IMR-90 (cell line): ENCODE measurements around the gene NACC2. TPM values are rescaled to one million over a fixed set of nuclear protein-coding genes. Genes with fewer than 3 reads are reported as not detected.

ENCODE experiments used
- ATAC-seq: fragments of 200-7000 bp; cut with Tn5 transposase; 2 replicates; pipeline ENCODE4 v1.9.1; 2020; ENCODE audit warnings: low read depth, mild to moderate bottlenecking, moderate library complexity
- BruUV-seq: library from RNA; stranded (reverse); fragments of 400-500 nt; replicated peaks from 2 replicates; lab custom pipeline; 2021; lab: Mats Ljungman, UMichigan
- CTCF ChIA-PET: fragments of 300-600 bp; formaldehyde crosslinking; extraction: SDS; loops from one replicate; lab custom pipeline; 2021; ENCODE audit warnings: antibody characterized with exemption; lab: Yijun Ruan, JAX
- POLR2A ChIA-PET: fragments of 300-600 bp; sonication (Branson Sonifier 250); formaldehyde crosslinking; loops from one replicate; lab custom pipeline; 2022; ENCODE audit warnings: antibody characterized with exemption; ENCODE audit not compliant: unreplicated experiment; lab: Charles Lee
- DNase-seq: peaks from one replicate; pipeline ENCODE4 v3.0.0; 2013
- H2AFZ ChIP-seq: replicated peaks from 2 replicates; pipeline ENCODE3; 2013; ENCODE audit warnings: low read length, mild to moderate bottlenecking; ENCODE audit not compliant: poor library complexity
- H2AK5ac ChIP-seq: 2 replicates; pipeline ENCODE4 v1.6.1; 2013; ENCODE audit warnings: low read depth, low read length, inconsistent platforms
- H2AK9ac ChIP-seq: replicated peaks from 2 replicates; pipeline ENCODE3; 2013; ENCODE audit warnings: mild to moderate bottlenecking, low read depth, low read length, moderate library complexity; ENCODE audit not compliant: poor library complexity
- H2BK120ac ChIP-seq: 2 replicates; pipeline ENCODE4 v1.6.1; 2013; ENCODE audit warnings: low read depth, low read length, inconsistent platforms
- H2BK15ac ChIP-seq: 3 replicates; pipeline ENCODE4 v1.6.1; 2013; ENCODE audit warnings: low read depth, low read length, inconsistent platforms
- H2BK20ac ChIP-seq: 2 replicates; pipeline ENCODE4 v1.6.1; 2013; ENCODE audit warnings: low read depth, mild to moderate bottlenecking, inconsistent platforms, low read length, moderate library complexity
- H2BK5ac ChIP-seq: 2 replicates; pipeline ENCODE4 v1.6.1; 2013; ENCODE audit warnings: mild to moderate bottlenecking, low read depth, low read length, inconsistent platforms; ENCODE audit not compliant: poor library complexity, severe bottlenecking
- H3K14ac ChIP-seq: replicated peaks from 2 replicates; pipeline ENCODE4 v1.6.1; 2013; ENCODE audit warnings: low read depth, low read length, inconsistent platforms
- H3K18ac ChIP-seq: 2 replicates; pipeline ENCODE4 v1.6.1; 2013; ENCODE audit warnings: low read depth, low read length, control low read depth
- H3K23ac ChIP-seq: 2 replicates; pipeline ENCODE4 v1.6.1; 2013; ENCODE audit warnings: low read depth, low read length, inconsistent platforms
- H3K27ac ChIP-seq: 2 replicates; pipeline ENCODE4 v1.5.1; 2013; ENCODE audit warnings: mild to moderate bottlenecking, control low read depth, low read length; ENCODE audit not compliant: insufficient read depth
- H3K27me3 ChIP-seq: 2 replicates; pipeline ENCODE4 v1.6.1; 2013; ENCODE audit warnings: low read length; ENCODE audit not compliant: control insufficient read depth, insufficient read depth
- H3K36me3 ChIP-seq: 2 replicates; pipeline ENCODE4 v1.6.1; 2013; ENCODE audit warnings: low read length, mixed read lengths; ENCODE audit not compliant: control insufficient read depth, insufficient read depth
- H3K4ac ChIP-seq: 2 replicates; pipeline ENCODE4 v1.6.1; 2013; ENCODE audit warnings: low read depth, low read length, inconsistent platforms
- H3K4me1 ChIP-seq: 2 replicates; pipeline ENCODE4 v1.6.1; 2013; ENCODE audit warnings: low read length, mixed read lengths; ENCODE audit not compliant: control insufficient read depth, insufficient read depth
- H3K4me2 ChIP-seq: 2 replicates; pipeline ENCODE4 v1.6.1; 2013; ENCODE audit warnings: low read depth, mild to moderate bottlenecking, control low read depth, low read length, moderate library complexity
- H3K4me3 ChIP-seq: 2 replicates; pipeline ENCODE4 v1.5.1; 2013; ENCODE audit warnings: low read depth, mild to moderate bottlenecking, control low read depth, low read length, moderate library complexity; ENCODE audit not compliant: insufficient read depth
- H3K56ac ChIP-seq: 2 replicates; pipeline ENCODE4 v1.6.1; 2013; ENCODE audit warnings: low read length, inconsistent platforms; ENCODE audit not compliant: insufficient read depth; ENCODE audit errors: extremely low read depth
- H3K79me1 ChIP-seq, 2 experiments: 2 replicates each; pipeline ENCODE4 v1.6.1; 2013; ENCODE audit warnings: low read length in 2 of 2, inconsistent platforms in 1 of 2, low read depth in 1 of 2
- H3K9ac ChIP-seq: 2 replicates; pipeline ENCODE4 v1.6.1; 2013; ENCODE audit warnings: low read depth, low read length, control low read depth
- H3K9me1 ChIP-seq: 2 replicates; pipeline ENCODE4 v1.6.1; 2013; ENCODE audit warnings: low read length, inconsistent platforms; ENCODE audit not compliant: insufficient read depth
- H3K9me3 ChIP-seq: 2 replicates; pipeline ENCODE4 v1.6.1; 2013; ENCODE audit warnings: low read length; ENCODE audit not compliant: control insufficient read depth, insufficient read depth
- H4K20me1 ChIP-seq: 2 replicates; pipeline ENCODE4 v1.6.1; 2013; ENCODE audit warnings: low read length, inconsistent platforms; ENCODE audit not compliant: insufficient read depth
- H4K5ac ChIP-seq: 2 replicates; pipeline ENCODE4 v1.6.1; 2013; ENCODE audit warnings: mild to moderate bottlenecking, low read depth, low read length, control low read depth
- H4K8ac ChIP-seq, 2 experiments: 2 replicates each; pipeline ENCODE4 v1.6.1; 2013; ENCODE audit warnings: low read depth in 2 of 2, low read length in 2 of 2, control low read depth in 1 of 2, inconsistent platforms in 1 of 2
- H4K91ac ChIP-seq: 2 replicates; pipeline ENCODE4 v1.6.1; 2013; ENCODE audit warnings: low read depth, low read length, inconsistent platforms; ENCODE audit not compliant: insufficient read depth
- BHLHE40 ChIP-seq: fragments of 150-350 bp; IDR thresholded peaks from 2 replicates; pipeline ENCODE4 v1.6.1; 2016; ENCODE audit warnings: mild to moderate bottlenecking, low read depth, low read length
- CEBPB ChIP-seq: IDR thresholded peaks from 2 replicates; pipeline ENCODE4 v1.6.1; 2012; ENCODE audit warnings: low read depth, low read length, improper control_type of control experiment
- CHD1 ChIP-seq: IDR thresholded peaks from 2 replicates; pipeline ENCODE4 v1.6.1; 2012; ENCODE audit warnings: low read depth, low read length, improper control_type of control experiment
- MAFK ChIP-seq: IDR thresholded peaks from 2 replicates; pipeline ENCODE4 v1.6.1; 2012; ENCODE audit warnings: low read depth, low read length, improper control_type of control experiment
- MAZ ChIP-seq: IDR thresholded peaks from 2 replicates; pipeline ENCODE4 v1.6.1; 2012; ENCODE audit warnings: low read depth, mild to moderate bottlenecking, low read length, improper control_type of control experiment, moderate library complexity, borderline replicate concordance
- MXI1 ChIP-seq: IDR thresholded peaks from 2 replicates; pipeline ENCODE4 v1.6.1; 2012; ENCODE audit warnings: low read depth, mild to moderate bottlenecking, low read length, moderate library complexity, borderline replicate concordance
- NFE2L2 ChIP-seq: fragments of 150-350 bp; IDR thresholded peaks from 2 replicates; pipeline ENCODE4 v1.6.1; 2016; ENCODE audit warnings: low read depth, mild to moderate bottlenecking, low read length
- POLR2A ChIP-seq: IDR thresholded peaks from 2 replicates; pipeline ENCODE4 v1.6.1; 2012; ENCODE audit warnings: mild to moderate bottlenecking, low read depth, low read length
- RAD21 ChIP-seq: IDR thresholded peaks from 2 replicates; pipeline ENCODE4 v1.6.1; 2012; ENCODE audit warnings: low read length, improper control_type of control experiment
- RCOR1 ChIP-seq: IDR thresholded peaks from 2 replicates; pipeline ENCODE4 v1.6.1; 2012; ENCODE audit warnings: mild to moderate bottlenecking, low read length, improper control_type of control experiment; ENCODE audit not compliant: insufficient replicate concordance
- RFX5 ChIP-seq: IDR thresholded peaks from 2 replicates; pipeline ENCODE4 v1.8.0; 2012; ENCODE audit warnings: low read depth, mild to moderate bottlenecking, low read length, moderate library complexity
- WGBS, 2 experiments: methylation state at CpG; one replicate each; pipeline versions ENCODE4 v1.1.5 to v1.1.7; 2013; ENCODE audit warnings: missing lambda C conversion rate in 2 of 2; ENCODE audit not compliant: insufficient read length in 1 of 2; ENCODE audit errors: extremely low coverage in 2 of 2; 5-methylcytosine and 5-hydroxymethylcytosine counted together
- dilution Hi-C: fragments of 300-500 bp; cut with HindIII; formaldehyde crosslinking; loops from one replicate; pipeline ENCODE4 v1.14.3; 2018; ENCODE audit warnings: low sequenced_read_pairs; ENCODE audit not compliant: unreplicated experiment
- in situ Hi-C: fragments of 300-500 bp; cut with MboI; formaldehyde crosslinking; loops from 3 replicates; pipeline ENCODE4 v1.14.3; 2019; ENCODE audit warnings: low sequenced_read_pairs, inconsistent platforms, mixed read lengths
- intact Hi-C: fragments of 100-400 bp; cut with micrococcal nuclease; formaldehyde crosslinking; loops from 2 replicates; pipeline ENCODE4 v1.10.0; 2022
- polyA plus RNA-seq, 3 experiments: library from polyadenylated mRNA; depleted of rRNA; stranded (reverse); fragments of >200 nt; gene quantifications; 2 replicates each; pipeline ENCODE4 v1.2.3, GENCODE V29; 2012; ENCODE audit warnings: low replicate concordance in 1 of 3
- total RNA-seq: library from RNA; depleted of rRNA; stranded (reverse); fragments of >200 nt; gene quantifications from 2 replicates; pipeline ENCODE4 v1.2.3, GENCODE V29; 2012
- TF ChIP-seq, protein P1 (sequence below): fragments of 150-350 bp; IDR thresholded peaks from 2 replicates; pipeline ENCODE4 v1.6.1; 2017; ENCODE audit warnings: mild to moderate bottlenecking, antibody characterized with exemption, low read length, low read depth
- TF ChIP-seq, protein P2 (sequence below): fragments of 150-350 bp; IDR thresholded peaks from 2 replicates; pipeline ENCODE4 v1.6.1; 2016; ENCODE audit warnings: low read depth, mild to moderate bottlenecking, low read length, moderate library complexity, borderline replicate concordance

Gene NACC2
- total and polyA plus RNA-seq, 2 of the 4 experiments (the other 2 are of a cell fraction), result 7.9 to 19.0 TPM

DNA sequence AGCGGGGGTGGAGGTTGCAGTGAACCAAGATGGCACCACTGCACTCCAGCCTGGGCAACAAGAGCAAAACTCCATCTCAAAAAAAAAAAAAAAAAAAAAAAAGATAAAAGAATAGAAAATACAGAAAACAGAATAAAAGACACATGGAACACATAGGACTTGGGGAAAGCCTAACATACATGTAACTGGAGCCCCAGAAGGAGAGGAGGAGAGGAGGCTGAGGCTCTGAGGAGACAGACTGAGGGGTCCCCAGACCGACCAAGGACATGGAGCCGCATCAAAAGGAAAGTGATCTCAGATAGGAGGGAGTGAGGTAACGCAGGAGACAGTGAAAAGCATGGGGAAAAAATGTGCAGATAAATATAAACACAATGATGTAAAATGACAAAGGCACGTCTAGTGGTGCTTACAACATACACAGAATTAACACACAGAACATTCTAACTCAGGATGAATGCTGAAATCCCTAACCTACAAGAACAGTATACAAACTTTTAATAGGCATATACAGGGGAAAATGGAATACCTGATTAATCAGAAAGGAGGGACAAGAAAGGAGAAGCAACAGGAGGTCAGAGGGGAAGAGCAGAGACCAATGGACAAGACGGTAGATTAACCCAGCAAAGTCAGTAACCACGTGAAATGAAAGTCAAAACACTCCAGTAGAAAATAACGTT is 68.7 kb downstream of the NACC2 start:
- H3K4me2 ChIP-seq, result no peak overlapping the region
- ATAC-seq (no peak), DNase-seq (no peak)
- in situ Hi-C loops, result no loop called here
- peaks cover 37 to 81% of the 10 kb centered on the region in 2 experiments for H3K79me1 ChIP-seq
- no peak overlapping the region for H2BK20ac ChIP-seq
- no peak overlapping the region for H3K23ac ChIP-seq
- no peak overlapping the region for H3K4ac ChIP-seq
- no peak overlapping the region for H4K8ac ChIP-seq
- peaks cover 30% of the 10 kb centered on the region for H3K9me1 ChIP-seq
- intact Hi-C loops, result no loop called here
- no peaks in the 10 kb centered on the region for H3K9me3 ChIP-seq
- H2BK5ac ChIP-seq, result no peak overlapping the region
- no peak overlapping the region for H4K91ac ChIP-seq
- H4K5ac ChIP-seq, result no peak overlapping the region
- H2BK120ac ChIP-seq, result no peak overlapping the region
- H3K14ac ChIP-seq, result no peak overlapping the region
- ChIA-PET CTCF (no interaction called here), POLR2A (no interaction called here)
- peaks cover 9% of the 10 kb centered on the region; the same call in 1 of the 2 replicates for H3K4me1 ChIP-seq
- H3K9ac ChIP-seq, result no peak overlapping the region
- BruUV-seq, result no TSS peak
- H3K36me3 ChIP-seq, result peaks cover 23% of the 10 kb centered on the region
- no peak overlapping the region for H2AFZ ChIP-seq
- TF ChIP-seq BHLHE40, result no peak
- TF ChIP-seq CEBPB, result no peak
- TF ChIP-seq, protein P1, sequence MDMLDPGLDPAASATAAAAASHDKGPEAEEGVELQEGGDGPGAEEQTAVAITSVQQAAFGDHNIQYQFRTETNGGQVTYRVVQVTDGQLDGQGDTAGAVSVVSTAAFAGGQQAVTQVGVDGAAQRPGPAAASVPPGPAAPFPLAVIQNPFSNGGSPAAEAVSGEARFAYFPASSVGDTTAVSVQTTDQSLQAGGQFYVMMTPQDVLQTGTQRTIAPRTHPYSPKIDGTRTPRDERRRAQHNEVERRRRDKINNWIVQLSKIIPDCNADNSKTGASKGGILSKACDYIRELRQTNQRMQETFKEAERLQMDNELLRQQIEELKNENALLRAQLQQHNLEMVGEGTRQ, result no peak
- no peak for TF ChIP-seq CHD1
- TF ChIP-seq MXI1, result no peak
- TF ChIP-seq MAFK, result no peak
- TF ChIP-seq RAD21, result no peak
- TF ChIP-seq MAZ, result no peak
- no peak for TF ChIP-seq POLR2A
- TF ChIP-seq RCOR1, result no peak
- no peak for TF ChIP-seq NFE2L2
- no peak for TF ChIP-seq RFX5
- TF ChIP-seq, protein P2, sequence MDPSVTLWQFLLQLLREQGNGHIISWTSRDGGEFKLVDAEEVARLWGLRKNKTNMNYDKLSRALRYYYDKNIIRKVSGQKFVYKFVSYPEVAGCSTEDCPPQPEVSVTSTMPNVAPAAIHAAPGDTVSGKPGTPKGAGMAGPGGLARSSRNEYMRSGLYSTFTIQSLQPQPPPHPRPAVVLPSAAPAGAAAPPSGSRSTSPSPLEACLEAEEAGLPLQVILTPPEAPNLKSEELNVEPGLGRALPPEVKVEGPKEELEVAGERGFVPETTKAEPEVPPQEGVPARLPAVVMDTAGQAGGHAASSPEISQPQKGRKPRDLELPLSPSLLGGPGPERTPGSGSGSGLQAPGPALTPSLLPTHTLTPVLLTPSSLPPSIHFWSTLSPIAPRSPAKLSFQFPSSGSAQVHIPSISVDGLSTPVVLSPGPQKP, result no peak
- H3K56ac ChIP-seq, result no peak overlapping the region
- WGBS, 2 experiments, result 93% methylated on average over 3 of the region's 8 CpGs; no CpG with 5 or more reads in 1 of the 2 experiments
- H3K27ac ChIP-seq, result no peak overlapping the region
- H4K20me1 ChIP-seq, result peaks cover 68% of the 10 kb centered on the region
- H3K4me3 ChIP-seq, result no peak overlapping the region
- H2AK9ac ChIP-seq, result no peak overlapping the region
- no peak overlapping the region for H3K18ac ChIP-seq
- no peak overlapping the region for H2AK5ac ChIP-seq
- no peaks in the 10 kb centered on the region for H3K27me3 ChIP-seq
- no peak overlapping the region for H2BK15ac ChIP-seq
- dilution Hi-C loops, result no loop called here
